MM.1S (cell line): ENCODE data around the gene AP1M2.
"Not testable (repeated sequence)": the region's sequence is repeated elsewhere in the genome, so short reads cannot be mapped to it uniquely, and the experiment has no call there.

Experiments used
- DNase-seq: peaks from one replicate; pipeline ENCODE4 v3.0.0-alpha.2; 2015
- H2AFZ ChIP-seq: fragments of 300-600 bp; sonication (generic); 2 replicates; pipeline ENCODE4 v1.6.0; 2016; ENCODE audit warnings: antibody characterized with exemption, low read length
- H3F3A ChIP-seq: fragments of 300-600 bp; sonication (generic); 2 replicates; pipeline ENCODE4 v1.6.1; 2016; ENCODE audit warnings: mild to moderate bottlenecking, antibody characterized with exemption, low read length, moderate library complexity, mixed read lengths; ENCODE audit not compliant: insufficient read depth
- H3K27ac ChIP-seq: fragments of 300-600 bp; sonication (generic); 2 replicates; pipeline ENCODE4 v1.5.1; 2016; ENCODE audit warnings: mild to moderate bottlenecking, low read length
- H3K27me3 ChIP-seq: fragments of 300-600 bp; sonication (generic); replicated peaks from 2 replicates; pipeline ENCODE4 v1.6.0; 2016; ENCODE audit warnings: low read length; ENCODE audit not compliant: insufficient read depth
- H3K36me3 ChIP-seq: fragments of 300-600 bp; sonication (generic); replicated peaks from 2 replicates; pipeline ENCODE4 v1.6.1; 2016; ENCODE audit warnings: mild to moderate bottlenecking, low read length, mixed read lengths; ENCODE audit not compliant: insufficient read depth
- H3K4me1 ChIP-seq: fragments of 300-600 bp; sonication (generic); 2 replicates; pipeline ENCODE4 v1.6.1; 2016; ENCODE audit warnings: low read length, mixed read lengths
- H3K4me2 ChIP-seq: fragments of 300-600 bp; sonication (generic); 2 replicates; pipeline ENCODE4 v1.6.0; 2016; ENCODE audit warnings: low read depth, low read length
- H3K4me3 ChIP-seq: fragments of 300-600 bp; sonication (generic); 2 replicates; pipeline ENCODE4 v1.5.1; 2016; ENCODE audit warnings: low read length, mixed read lengths
- H3K79me2 ChIP-seq: fragments of 300-600 bp; sonication (generic); 2 replicates; pipeline ENCODE4 v1.6.1; 2016; ENCODE audit warnings: mixed run types, low read length, mixed read lengths
- H3K9ac ChIP-seq: fragments of 300-600 bp; sonication (generic); 2 replicates; pipeline ENCODE4 v1.6.1; 2016; ENCODE audit warnings: low read length, mixed read lengths
- H3K9me2 ChIP-seq: fragments of 300-600 bp; sonication (generic); replicated peaks from 2 replicates; pipeline ENCODE4 v1.6.1; 2016; ENCODE audit warnings: mild to moderate bottlenecking, low read length, mixed read lengths; ENCODE audit not compliant: insufficient read depth
- H3K9me3 ChIP-seq: fragments of 300-600 bp; sonication (generic); replicated peaks from 2 replicates; pipeline ENCODE4 v1.6.1; 2016; ENCODE audit warnings: mild to moderate bottlenecking, low read length, mixed read lengths; ENCODE audit not compliant: insufficient read depth
- H4K20me1 ChIP-seq: fragments of 300-600 bp; sonication (generic); 2 replicates; pipeline ENCODE4 v1.6.1; 2016; ENCODE audit warnings: mild to moderate bottlenecking, low read length, moderate library complexity, mixed read lengths; ENCODE audit not compliant: insufficient read depth
- CTCF ChIP-seq: fragments of 300-600 bp; sonication (generic); IDR thresholded peaks from 2 replicates; pipeline ENCODE4 v1.5.1; 2016; ENCODE audit warnings: antibody characterized with exemption, low read length, mixed read lengths
- EZH2 ChIP-seq: fragments of 300-600 bp; sonication (generic); optimal IDR thresholded peaks from 2 replicates; pipeline ENCODE3; 2017; ENCODE audit warnings: low read depth, mild to moderate bottlenecking, antibody characterized with exemption, low read length, mixed read lengths
- EZH2phosphoT487 ChIP-seq: fragments of 300-600 bp; sonication (generic); IDR thresholded peaks from 2 replicates; pipeline ENCODE4 v1.6.1; 2018; ENCODE audit warnings: antibody characterized with exemption, low read length

Gene AP1M2

DNA sequence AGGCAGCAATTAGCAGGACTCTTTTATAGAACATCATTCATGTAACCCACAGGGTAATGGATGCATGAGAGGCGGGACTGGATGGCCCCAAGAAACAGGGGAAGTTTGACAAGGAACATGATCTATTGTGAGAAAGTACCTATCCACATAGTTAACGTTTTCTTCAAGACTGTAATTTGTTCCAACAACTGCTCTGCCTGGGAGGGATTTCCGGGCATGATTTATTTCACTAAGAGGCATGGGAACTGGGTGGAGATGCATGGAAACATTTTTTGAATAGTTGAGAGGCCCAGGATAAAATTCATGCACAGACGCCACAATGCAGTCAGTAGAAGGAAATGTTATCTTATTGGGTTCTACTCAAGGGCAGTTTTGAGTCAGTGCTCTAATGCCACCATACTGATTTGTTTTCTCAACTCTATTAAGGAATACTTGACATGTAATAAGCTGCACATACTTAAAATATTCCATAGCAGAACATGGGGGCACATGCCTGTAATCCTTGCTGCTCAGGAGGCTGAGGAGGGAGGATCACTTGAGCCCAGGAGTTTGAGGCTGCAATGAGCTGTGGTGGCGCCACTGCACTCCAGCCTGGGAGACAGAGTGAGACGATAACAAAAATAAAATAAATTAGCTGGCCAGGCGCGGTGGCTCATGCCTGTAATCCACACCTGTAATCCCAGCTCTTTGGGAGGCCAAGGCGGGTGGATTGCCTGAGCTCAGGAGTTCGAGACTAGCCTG lies 53.3 kb downstream of the AP1M2 start:
- H3K36me3 ChIP-seq = no peaks in the 10 kb centered on the region
- TF ChIP-seq EZH2phosphoT487 (no peak), CTCF (no peak), EZH2 (no peak)
- peaks cover 8% of the 10 kb centered on the region; the same call in 1 of the 2 replicates for H3K27me3 ChIP-seq
- no peak overlapping the region for H3K27ac ChIP-seq
- no peaks in the 10 kb centered on the region for H3K79me2 ChIP-seq
- H3K9me3 ChIP-seq = no peaks in the 10 kb centered on the region
- no peaks in the 10 kb centered on the region for H4K20me1 ChIP-seq
- no peaks in the 10 kb centered on the region for H3F3A ChIP-seq
- H2AFZ ChIP-seq = no peak overlapping the region
- H3K9ac ChIP-seq = no peak overlapping the region
- no peaks in the 10 kb centered on the region for H3K4me1 ChIP-seq
- H3K4me2 ChIP-seq = no peak overlapping the region
- H3K4me3 ChIP-seq = no peak overlapping the region
- no peak for DNase-seq
- no peaks in the 10 kb centered on the region for H3K9me2 ChIP-seq

DNA sequence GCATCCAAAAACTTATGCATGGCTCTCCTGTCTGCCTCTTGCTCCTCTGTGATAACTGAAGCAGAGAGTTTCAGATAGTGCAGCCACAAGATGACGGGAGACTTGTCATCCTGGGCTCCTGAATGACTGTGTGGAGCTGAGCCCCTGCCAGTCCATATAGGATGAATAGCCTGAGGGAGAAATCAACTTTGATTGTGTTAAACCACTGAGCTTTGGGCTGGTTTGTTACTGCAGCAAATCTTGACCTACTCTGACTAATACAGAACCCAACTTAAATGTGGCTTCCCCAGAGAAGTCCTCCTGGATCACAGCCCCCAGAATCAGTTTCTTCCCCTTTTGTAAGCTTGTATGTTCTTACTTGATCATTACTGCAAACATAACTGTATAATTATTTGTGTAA lies 54.7 kb downstream of the AP1M2 start:
- H3F3A ChIP-seq = no peaks in the 10 kb centered on the region
- no peaks in the 10 kb centered on the region for H3K79me2 ChIP-seq
- DNase-seq = no peak
- H2AFZ ChIP-seq = no peak overlapping the region
- no peaks in the 10 kb centered on the region for H3K27me3 ChIP-seq
- H3K4me1 ChIP-seq = no peaks in the 10 kb centered on the region
- no peaks in the 10 kb centered on the region for H3K9me2 ChIP-seq
- H3K9me3 ChIP-seq = no peaks in the 10 kb centered on the region
- H3K4me3 ChIP-seq = no peak overlapping the region
- H3K36me3 ChIP-seq = no peaks in the 10 kb centered on the region
- no peak overlapping the region for H3K27ac ChIP-seq
- H3K9ac ChIP-seq = no peak overlapping the region
- H4K20me1 ChIP-seq = no peaks in the 10 kb centered on the region
- H3K4me2 ChIP-seq = no peak overlapping the region
- TF ChIP-seq EZH2 (no peak), EZH2phosphoT487 (no peak)

DNA sequence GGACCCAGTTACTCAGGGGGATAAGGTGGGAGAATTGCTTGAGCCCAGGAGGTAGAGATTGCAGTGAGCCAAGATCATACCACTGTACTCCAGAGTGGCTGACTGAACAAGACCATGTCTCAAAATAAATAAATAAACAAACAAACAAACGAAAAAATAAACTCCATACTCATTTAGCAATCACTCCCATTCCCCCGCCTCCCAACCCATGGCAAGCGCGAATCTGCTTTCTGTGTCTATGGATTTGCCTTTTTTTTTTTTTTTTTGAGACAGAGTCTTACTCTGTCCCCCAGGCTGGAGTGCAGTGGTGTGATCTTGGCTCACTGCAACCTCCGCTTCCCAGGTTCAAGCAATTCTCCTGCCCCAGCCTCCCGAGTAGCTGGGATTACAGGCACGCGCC lies 60.2 kb downstream of the AP1M2 start:
- H3K9me2 ChIP-seq, H3K4me1 ChIP-seq, H3K9me3 ChIP-seq, DNase-seq, H3K27me3 ChIP-seq, H3K79me2 ChIP-seq, H2AFZ ChIP-seq, H3K4me3 ChIP-seq, H3K4me2 ChIP-seq, H3K27ac ChIP-seq, H3F3A ChIP-seq, H4K20me1 ChIP-seq, H3K9ac ChIP-seq, H3K36me3 ChIP-seq: not testable (repeated sequence)

DNA sequence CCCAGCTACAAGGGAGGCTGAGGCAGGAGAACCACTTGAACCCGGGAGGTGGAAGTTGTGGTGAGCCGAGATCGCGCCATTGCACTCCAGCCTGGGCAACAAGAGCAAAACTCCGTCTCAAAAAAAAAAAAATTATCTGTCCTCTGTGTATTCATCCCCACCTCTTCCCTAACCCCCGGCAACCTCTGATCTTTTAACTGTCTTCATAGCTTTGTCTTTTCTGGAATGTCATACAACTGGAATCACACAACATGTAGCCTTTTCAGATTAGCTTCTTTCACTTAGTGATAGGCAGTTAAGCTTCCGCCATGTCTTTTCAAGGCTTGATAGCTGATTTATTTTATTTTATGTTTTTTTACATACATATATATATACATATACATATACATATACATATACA lies 61.5 kb downstream of the AP1M2 start:
- TF ChIP-seq EZH2phosphoT487 (no peak), CTCF (no peak), EZH2 (no peak)
- no peak overlapping the region for H3K4me2 ChIP-seq
- H3K79me2 ChIP-seq = no peaks in the 10 kb centered on the region

More for the DNA sequence above, 61.5 kb downstream of the AP1M2 start:
- H3K36me3 ChIP-seq = no peaks in the 10 kb centered on the region
- H3K4me1 ChIP-seq = no peaks in the 10 kb centered on the region
- H3K27me3 ChIP-seq = no peaks in the 10 kb centered on the region
- DNase-seq = no peak
- no peak overlapping the region for H3K9ac ChIP-seq
- H4K20me1 ChIP-seq = no peaks in the 10 kb centered on the region
- H2AFZ ChIP-seq = no peak overlapping the region
- H3K27ac ChIP-seq = no peak overlapping the region
- H3K9me2 ChIP-seq = no peaks in the 10 kb centered on the region
- H3F3A ChIP-seq = no peaks in the 10 kb centered on the region
- H3K9me3 ChIP-seq = no peaks in the 10 kb centered on the region
- H3K4me3 ChIP-seq = no peak overlapping the region
